ENCODE results near the gene RPL23. TPM values are rescaled to one million over a fixed set of nuclear protein-coding genes. Genes with fewer than 3 reads are reported as not detected.

RPL23 gene
- polyA plus RNA-seq, 1 donor from 2014 or later: 1,333 TPM

DNA sequence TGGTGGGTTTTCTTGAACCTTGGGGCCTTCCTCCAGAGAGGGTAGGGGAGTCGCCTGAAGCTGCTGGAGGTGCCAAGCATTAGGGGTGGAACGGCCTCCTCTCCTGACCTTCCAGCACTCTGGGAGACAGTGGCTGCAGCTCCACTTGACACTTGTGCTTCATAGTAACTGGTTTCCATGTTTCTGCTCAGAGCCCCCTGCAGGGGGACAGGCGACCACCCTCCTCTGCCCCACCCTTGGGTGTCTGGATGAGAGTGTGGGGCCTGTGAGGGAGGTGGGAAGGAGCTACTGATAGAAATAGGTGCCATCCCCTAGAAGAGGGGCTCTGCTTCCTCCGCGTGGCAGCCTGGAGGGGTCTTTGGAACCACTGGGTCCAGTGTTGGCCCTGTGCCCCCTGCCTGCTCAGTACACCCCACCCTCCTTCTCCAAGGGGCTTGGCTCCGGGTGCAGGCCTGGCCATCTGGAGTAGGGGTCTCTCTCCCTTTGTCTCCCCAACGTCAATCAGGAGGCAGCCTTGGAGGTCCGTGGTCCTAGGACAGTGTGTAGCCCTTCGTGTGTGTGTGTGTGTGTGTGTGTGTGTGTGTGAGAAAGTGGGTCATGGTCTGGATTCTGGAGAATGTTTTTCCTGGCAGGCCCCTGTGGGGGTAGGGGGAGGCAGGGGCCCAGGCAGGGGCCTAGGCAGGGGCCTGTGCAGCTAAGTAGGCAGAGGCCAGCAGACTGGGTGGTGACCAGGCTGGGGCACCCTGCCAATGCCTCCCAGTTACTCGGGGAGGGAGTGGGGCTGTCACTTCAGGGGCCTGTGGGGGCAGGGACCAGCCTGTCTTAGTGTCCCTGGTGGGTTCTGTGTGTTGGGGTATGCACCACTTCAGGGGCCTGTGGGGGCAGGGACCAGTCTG lies 21.2 kb upstream of the RPL23 start:
- Histone ChIP-seq H4K20me1 (ENCODE audit: insufficient read depth) (peaks cover 4% of the 10 kb centered on the region), H3K9me3 (ENCODE audit: low read length) (no peaks in the 10 kb centered on the region), H3K9me2 (ENCODE audit: insufficient read depth, low read length) (no peaks in the 10 kb centered on the region), H3K4me3 (ENCODE audit: low read length) (peak overlapping the region; percentile 43), H3K4me2 (ENCODE audit: low read length) (no peak overlapping the region), H3K36me3 (ENCODE audit: insufficient read depth, low read length) (no peaks in the 10 kb centered on the region), H3F3A (ENCODE audit: insufficient read depth, low read length, poor library complexity, severe bottlenecking) (no peaks in the 10 kb centered on the region), H3K27ac (ENCODE audit: low read length) (no peak overlapping the region), H3K27me3 (ENCODE audit: insufficient read depth, low read depth, low read length) (no peaks in the 10 kb centered on the region), H3K9ac (ENCODE audit: low read length) (no peak overlapping the region), H2AFZ (ENCODE audit: low read depth, low read length) (no peak overlapping the region), H3K79me2 (replicated peaks; ENCODE audit: insufficient read depth, low read length) (peaks cover 61% of the 10 kb centered on the region)
- TF ChIP-seq, protein P1, sequence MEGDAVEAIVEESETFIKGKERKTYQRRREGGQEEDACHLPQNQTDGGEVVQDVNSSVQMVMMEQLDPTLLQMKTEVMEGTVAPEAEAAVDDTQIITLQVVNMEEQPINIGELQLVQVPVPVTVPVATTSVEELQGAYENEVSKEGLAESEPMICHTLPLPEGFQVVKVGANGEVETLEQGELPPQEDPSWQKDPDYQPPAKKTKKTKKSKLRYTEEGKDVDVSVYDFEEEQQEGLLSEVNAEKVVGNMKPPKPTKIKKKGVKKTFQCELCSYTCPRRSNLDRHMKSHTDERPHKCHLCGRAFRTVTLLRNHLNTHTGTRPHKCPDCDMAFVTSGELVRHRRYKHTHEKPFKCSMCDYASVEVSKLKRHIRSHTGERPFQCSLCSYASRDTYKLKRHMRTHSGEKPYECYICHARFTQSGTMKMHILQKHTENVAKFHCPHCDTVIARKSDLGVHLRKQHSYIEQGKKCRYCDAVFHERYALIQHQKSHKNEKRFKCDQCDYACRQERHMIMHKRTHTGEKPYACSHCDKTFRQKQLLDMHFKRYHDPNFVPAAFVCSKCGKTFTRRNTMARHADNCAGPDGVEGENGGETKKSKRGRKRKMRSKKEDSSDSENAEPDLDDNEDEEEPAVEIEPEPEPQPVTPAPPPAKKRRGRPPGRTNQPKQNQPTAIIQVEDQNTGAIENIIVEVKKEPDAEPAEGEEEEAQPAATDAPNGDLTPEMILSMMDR (IDR thresholded peaks at IDR 0.05; ENCODE audit: poor library complexity, severe bottlenecking): no peak
- TF ChIP-seq MXI1 (conservative IDR thresholded peaks at IDR 0.05; ENCODE audit: poor library complexity, severe bottlenecking) (no peak), TAF1 (IDR thresholded peaks at IDR 0.05; ENCODE audit: low read depth) (no peak), EZH2 (IDR thresholded peaks at IDR 0.05; ENCODE audit: borderline replicate concordance, insufficient read depth, low read length, poor library complexity, severe bottlenecking) (no peak), EP300 (conservative IDR thresholded peaks at IDR 0.05; ENCODE audit: poor library complexity, severe bottlenecking) (no peak), SMC3 (conservative IDR thresholded peaks at IDR 0.05; ENCODE audit: poor library complexity) (no peak), POLR2AphosphoS5 (IDR thresholded peaks at IDR 0.05) (no peak), RAD21 (conservative IDR thresholded peaks at IDR 0.05) (no peak)
- TF ChIP-seq, protein P2, sequence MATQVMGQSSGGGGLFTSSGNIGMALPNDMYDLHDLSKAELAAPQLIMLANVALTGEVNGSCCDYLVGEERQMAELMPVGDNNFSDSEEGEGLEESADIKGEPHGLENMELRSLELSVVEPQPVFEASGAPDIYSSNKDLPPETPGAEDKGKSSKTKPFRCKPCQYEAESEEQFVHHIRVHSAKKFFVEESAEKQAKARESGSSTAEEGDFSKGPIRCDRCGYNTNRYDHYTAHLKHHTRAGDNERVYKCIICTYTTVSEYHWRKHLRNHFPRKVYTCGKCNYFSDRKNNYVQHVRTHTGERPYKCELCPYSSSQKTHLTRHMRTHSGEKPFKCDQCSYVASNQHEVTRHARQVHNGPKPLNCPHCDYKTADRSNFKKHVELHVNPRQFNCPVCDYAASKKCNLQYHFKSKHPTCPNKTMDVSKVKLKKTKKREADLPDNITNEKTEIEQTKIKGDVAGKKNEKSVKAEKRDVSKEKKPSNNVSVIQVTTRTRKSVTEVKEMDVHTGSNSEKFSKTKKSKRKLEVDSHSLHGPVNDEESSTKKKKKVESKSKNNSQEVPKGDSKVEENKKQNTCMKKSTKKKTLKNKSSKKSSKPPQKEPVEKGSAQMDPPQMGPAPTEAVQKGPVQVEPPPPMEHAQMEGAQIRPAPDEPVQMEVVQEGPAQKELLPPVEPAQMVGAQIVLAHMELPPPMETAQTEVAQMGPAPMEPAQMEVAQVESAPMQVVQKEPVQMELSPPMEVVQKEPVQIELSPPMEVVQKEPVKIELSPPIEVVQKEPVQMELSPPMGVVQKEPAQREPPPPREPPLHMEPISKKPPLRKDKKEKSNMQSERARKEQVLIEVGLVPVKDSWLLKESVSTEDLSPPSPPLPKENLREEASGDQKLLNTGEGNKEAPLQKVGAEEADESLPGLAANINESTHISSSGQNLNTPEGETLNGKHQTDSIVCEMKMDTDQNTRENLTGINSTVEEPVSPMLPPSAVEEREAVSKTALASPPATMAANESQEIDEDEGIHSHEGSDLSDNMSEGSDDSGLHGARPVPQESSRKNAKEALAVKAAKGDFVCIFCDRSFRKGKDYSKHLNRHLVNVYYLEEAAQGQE (IDR thresholded peaks at IDR 0.05; ENCODE audit: borderline replicate concordance): no peak

DNA sequence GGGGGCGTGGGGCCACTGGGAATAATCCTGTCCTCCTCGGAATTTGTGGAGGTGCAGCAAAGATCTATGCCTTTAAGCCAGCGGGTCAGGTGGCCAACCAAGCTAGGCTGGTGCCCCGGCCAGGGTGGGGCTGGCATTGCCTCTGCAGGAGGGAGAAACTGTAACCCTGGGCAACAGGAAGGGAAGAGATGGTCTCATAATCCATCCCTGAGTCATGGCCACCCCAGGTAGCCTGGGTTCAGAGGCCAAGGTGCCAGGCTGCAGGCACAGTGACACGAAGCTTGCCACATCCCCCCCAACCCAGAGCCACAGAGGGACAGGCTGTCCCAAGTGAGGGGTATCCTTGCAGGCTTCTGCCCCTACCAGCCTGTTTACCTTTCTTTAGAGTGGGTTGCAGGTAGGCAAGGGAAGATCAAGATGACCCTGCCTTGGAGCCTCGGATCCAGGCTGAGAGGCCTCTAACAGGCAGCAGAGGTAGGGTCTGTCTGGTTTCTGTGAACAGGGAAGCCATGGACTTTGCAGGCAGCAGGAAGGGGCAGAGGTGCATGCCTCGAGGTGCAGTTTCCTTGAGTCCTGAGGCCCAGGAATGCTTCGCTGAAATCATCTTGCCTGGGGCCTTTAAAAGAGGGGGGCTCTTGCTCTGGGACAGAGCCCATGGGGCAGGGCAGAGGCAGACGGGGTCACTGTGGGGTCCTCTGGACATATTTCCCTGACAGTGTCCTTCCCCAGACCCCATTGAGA lies 20.3 kb upstream of the RPL23 start:
- Histone ChIP-seq H3K36me3 (ENCODE audit: insufficient read depth, low read length) (no peaks in the 10 kb centered on the region), H4K20me1 (ENCODE audit: insufficient read depth) (peaks cover 4% of the 10 kb centered on the region), H2AFZ (ENCODE audit: low read depth, low read length) (no peak overlapping the region), H3K4me2 (ENCODE audit: low read length) (no peak overlapping the region), H3K9ac (ENCODE audit: low read length) (no peak overlapping the region), H3K79me2 (replicated peaks; ENCODE audit: insufficient read depth, low read length) (peaks cover 61% of the 10 kb centered on the region), H3K9me2 (ENCODE audit: insufficient read depth, low read length) (no peaks in the 10 kb centered on the region), H3K4me3 (ENCODE audit: low read length) (peak overlapping the region; percentile 43), H3K27me3 (ENCODE audit: insufficient read depth, low read depth, low read length) (no peaks in the 10 kb centered on the region), H3K9me3 (ENCODE audit: low read length) (no peaks in the 10 kb centered on the region), H3F3A (ENCODE audit: insufficient read depth, low read length, poor library complexity, severe bottlenecking) (no peaks in the 10 kb centered on the region), H3K27ac (ENCODE audit: low read length) (no peak overlapping the region)
- TF ChIP-seq, protein P1 (IDR thresholded peaks at IDR 0.05; ENCODE audit: poor library complexity, severe bottlenecking): no peak
- no peak for TF ChIP-seq TAF1 (IDR thresholded peaks at IDR 0.05; ENCODE audit: low read depth)
- TF ChIP-seq EZH2 (IDR thresholded peaks at IDR 0.05; ENCODE audit: borderline replicate concordance, insufficient read depth, low read length, poor library complexity, severe bottlenecking): no peak
- no peak for TF ChIP-seq EP300 (conservative IDR thresholded peaks at IDR 0.05; ENCODE audit: poor library complexity, severe bottlenecking)
- TF ChIP-seq POLR2AphosphoS5 (IDR thresholded peaks at IDR 0.05): no peak
- no peak for TF ChIP-seq RAD21 (conservative IDR thresholded peaks at IDR 0.05)
- TF ChIP-seq MXI1 (conservative IDR thresholded peaks at IDR 0.05; ENCODE audit: poor library complexity, severe bottlenecking): no peak
- TF ChIP-seq SMC3 (conservative IDR thresholded peaks at IDR 0.05; ENCODE audit: poor library complexity): no peak
- TF ChIP-seq, protein P2 (IDR thresholded peaks at IDR 0.05; ENCODE audit: borderline replicate concordance): no peak

All from neural cell (in vitro differentiated cells).